Measurements from ENCODE around the gene ERFL. TPM values are rescaled to one million over a fixed set of nuclear protein-coding genes. Genes with fewer than 3 reads are reported as not detected.

The ERFL gene
- total and polyA plus RNA-seq, 2 of the 8 experiments (the other 6 are each of a cell fraction or from before 2014, with no cell fraction given), result 0.12 TPM; not detected in 1

- H3K27ac ChIP-seq (ENCODE audit: low read depth, low read length), result peak overlapping the region; percentile 95
- WGBS, 2 experiments (ENCODE audit: extremely low coverage in 1 of 2, insufficient coverage in 1 of 2, insufficient read length in 1 of 2, insufficient replicate concordance in 2 of 2, low coverage in 1 of 2, low lambda C conversion rate in 2 of 2, missing lambda C conversion rate in 1 of 2), result 68% methylated on average over 9 of the region's 9 CpGs; no CpG with 5 or more reads in 1 of the 2 experiments
These were observed 67.0 kb downstream of the ERFL start for GRCh38 chr19:41861116-41861768.

More at GRCh38 chr19:41861116-41861768, 67.0 kb downstream of the ERFL start:
- Histone ChIP-seq H2BK15ac (ENCODE audit: low read length) (no peak overlapping the region), H3K9me3 (ENCODE audit: insufficient read depth in 2 of 2, low read depth in 1 of 2, low read length in 1 of 2) (no peaks in the 10 kb centered on the region), H3K79me2 (ENCODE audit: control insufficient read depth in 1 of 2, insufficient read depth in 2 of 2, low read length in 2 of 2) (peaks cover 22 to 58% of the 10 kb centered on the region in 2 experiments), H3K14ac (ENCODE audit: insufficient read length) (no peak overlapping the region), H2BK5ac (ENCODE audit: low read depth, low read length) (peak overlapping the region; percentile 98), H2AFZ (ENCODE audit: low read length) (no peak overlapping the region), H2BK120ac (replicated peaks; ENCODE audit: low read depth, low read length) (no peak overlapping the region), H4K91ac (replicated peaks; ENCODE audit: insufficient read length, low read length) (no peak overlapping the region), H3K9ac (replicated peaks in 1 of 4; ENCODE audit: extremely low read depth in 1 of 4, low read depth in 3 of 4, low read length in 3 of 4) (peak overlapping the region; percentile 98 to 100 (median 99)), H3K36me3 (ENCODE audit: control insufficient read depth in 2 of 4, insufficient read depth in 4 of 4, low read length in 3 of 4) (peaks cover 47 to 54% (median 51%) of the 10 kb centered on the region in 4 experiments), H4K5ac (ENCODE audit: insufficient read length, low read depth, low read length) (peak overlapping the region; percentile 38), H3K4me1 (replicated peaks in 1 of 4; ENCODE audit: control insufficient read depth in 3 of 4, insufficient read depth in 4 of 4, low read length in 3 of 4) (peaks cover 3 to 27% (median 14%) of the 10 kb centered on the region in 4 experiments), H3K23me2 (ENCODE audit: low read depth, low read length) (peaks cover 6% of the 10 kb centered on the region), H2BK20ac (ENCODE audit: low read length) (no peak overlapping the region), H3K4ac (replicated peaks; ENCODE audit: insufficient read length, low read depth, low read length) (peak overlapping the region; percentile 27), H3K4me2 (ENCODE audit: insufficient read depth in 1 of 2, low read depth in 2 of 2, low read length in 2 of 2) (peak overlapping the region; percentile 92 to 97), H4K8ac (ENCODE audit: extremely low read depth, insufficient read depth, low read length) (no peak overlapping the region), H4K20me1 (replicated peaks in 1 of 2; ENCODE audit: control insufficient read depth in 1 of 2, insufficient read depth in 2 of 2, low read length in 2 of 2) (peaks cover 22 to 26% of the 10 kb centered on the region in 2 experiments), H3K79me1 (ENCODE audit: low read depth, low read length) (peaks cover 20% of the 10 kb centered on the region), H3K27me3 (replicated peaks in 1 of 4; ENCODE audit: control insufficient read depth in 3 of 4, extremely low read depth in 1 of 4, insufficient read depth in 3 of 4, low read length in 3 of 4) (no peaks in the 10 kb centered on the region), H3K18ac (ENCODE audit: extremely low read depth, low read length) (peak overlapping the region; percentile 92; the same call in 1 of the 2 replicates), H2BK12ac (ENCODE audit: low read depth, low read length) (no peak overlapping the region), H3K23ac (ENCODE audit: insufficient read length) (no peak overlapping the region), H3K56ac (replicated peaks; ENCODE audit: insufficient read length, low read depth, low read length) (peak overlapping the region; percentile 93), H3K4me3 (ENCODE audit: extremely low read depth in 1 of 4, insufficient read depth in 2 of 4, low read depth in 3 of 4, low read length in 4 of 4) (peak overlapping the region; percentile 81 to 99 (median 96)), H2AK5ac (ENCODE audit: low read depth, low read length) (peak overlapping the region; percentile 78; the same call in 1 of the 2 replicates)
- ChIA-PET CTCF (ENCODE audit: partially characterized antibody) (interaction anchor here (2.0 to 2.2 kb wide), 2 partner anchors 12 to 89 kb away, joined by 5 to 12 read pairs; no protein-coding TSS in a partner anchor), POLR2A (ENCODE audit: partially characterized antibody) (interaction anchor here (0.6 to 7.9 kb wide), 33 partner anchors 10 to 1613 kb away, joined by 3 to 200 read pairs (median 4); partner anchors contain the start of genes ARHGEF1, B3GNT8, CD79A and DMAC2)
- FAIRE-seq (no peak), DNase-seq (ENCODE audit: low read depth in 1 of 2, low spot score in 2 of 2) (no peak)
- no peak; the same call in 1 of the 2 replicates for TF ChIP-seq SP1 (IDR thresholded peaks at IDR 0.05; ENCODE audit: low read depth, low read length)
- TF ChIP-seq POLR2A (IDR thresholded peaks at IDR 0.05; ENCODE audit: control extremely low read depth in 1 of 2, low read depth in 2 of 2, low read length in 2 of 2), result peak; percentile 11 to 49; a peak in 2 of 3 replicates

Measured in H1 (cell line).